GM19467 (cell line): Measurements from ENCODE around the gene CANX.
"Not testable (repeated sequence)": the region's sequence is repeated elsewhere in the genome, so short reads cannot be mapped to it uniquely, and the experiment has no call there.

Experiments
- ATAC-seq: cut with Tn5 transposase; IDR thresholded peaks from one replicate; pipeline ENCODE4 v1.9.1; 2021; ENCODE audit warnings: mild to moderate bottlenecking, moderate library complexity; ENCODE audit not compliant: unreplicated experiment

The CANX gene, protein sequence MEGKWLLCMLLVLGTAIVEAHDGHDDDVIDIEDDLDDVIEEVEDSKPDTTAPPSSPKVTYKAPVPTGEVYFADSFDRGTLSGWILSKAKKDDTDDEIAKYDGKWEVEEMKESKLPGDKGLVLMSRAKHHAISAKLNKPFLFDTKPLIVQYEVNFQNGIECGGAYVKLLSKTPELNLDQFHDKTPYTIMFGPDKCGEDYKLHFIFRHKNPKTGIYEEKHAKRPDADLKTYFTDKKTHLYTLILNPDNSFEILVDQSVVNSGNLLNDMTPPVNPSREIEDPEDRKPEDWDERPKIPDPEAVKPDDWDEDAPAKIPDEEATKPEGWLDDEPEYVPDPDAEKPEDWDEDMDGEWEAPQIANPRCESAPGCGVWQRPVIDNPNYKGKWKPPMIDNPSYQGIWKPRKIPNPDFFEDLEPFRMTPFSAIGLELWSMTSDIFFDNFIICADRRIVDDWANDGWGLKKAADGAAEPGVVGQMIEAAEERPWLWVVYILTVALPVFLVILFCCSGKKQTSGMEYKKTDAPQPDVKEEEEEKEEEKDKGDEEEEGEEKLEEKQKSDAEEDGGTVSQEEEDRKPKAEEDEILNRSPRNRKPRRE

DNA sequence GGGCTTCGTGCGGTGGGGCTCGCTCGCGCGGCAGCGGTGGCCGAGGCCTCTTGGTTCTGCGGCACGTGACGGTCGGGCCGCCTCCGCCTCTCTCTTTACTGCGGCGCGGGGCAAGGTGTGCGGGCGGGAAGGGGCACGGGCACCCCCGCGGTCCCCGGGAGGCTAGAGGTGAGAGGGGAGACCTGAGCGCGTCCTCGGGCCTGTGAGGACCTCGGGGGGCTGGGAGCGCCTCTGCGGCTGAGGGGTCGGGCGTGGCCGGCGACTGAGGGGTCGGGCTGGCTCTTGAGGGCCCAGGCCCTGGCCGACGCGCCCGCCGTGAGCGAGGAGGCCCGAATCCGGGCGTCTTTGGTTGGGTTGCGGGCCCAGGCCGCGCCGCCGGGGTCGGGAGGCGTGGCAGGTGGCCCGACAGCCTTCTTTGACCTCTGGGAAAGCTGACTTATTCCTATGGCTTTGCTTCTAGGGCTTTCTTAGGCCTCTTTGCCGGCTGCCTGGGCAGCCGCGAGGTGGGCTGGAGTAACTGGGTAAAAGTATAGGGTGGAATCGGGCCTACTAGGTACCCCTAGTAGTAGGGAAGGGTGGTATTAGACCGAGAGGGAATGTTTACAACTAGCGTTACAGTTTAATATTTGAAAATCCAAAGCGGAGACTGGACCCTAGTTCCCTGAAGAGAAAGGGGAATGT, at the start of gene CANX:
Gene CANX (plus strand): TSS at position 33 of the 681 bp plus-strand sequence. CDS start 6,715 bp downstream, outside the sequence.
- no peak for ATAC-seq

DNA sequence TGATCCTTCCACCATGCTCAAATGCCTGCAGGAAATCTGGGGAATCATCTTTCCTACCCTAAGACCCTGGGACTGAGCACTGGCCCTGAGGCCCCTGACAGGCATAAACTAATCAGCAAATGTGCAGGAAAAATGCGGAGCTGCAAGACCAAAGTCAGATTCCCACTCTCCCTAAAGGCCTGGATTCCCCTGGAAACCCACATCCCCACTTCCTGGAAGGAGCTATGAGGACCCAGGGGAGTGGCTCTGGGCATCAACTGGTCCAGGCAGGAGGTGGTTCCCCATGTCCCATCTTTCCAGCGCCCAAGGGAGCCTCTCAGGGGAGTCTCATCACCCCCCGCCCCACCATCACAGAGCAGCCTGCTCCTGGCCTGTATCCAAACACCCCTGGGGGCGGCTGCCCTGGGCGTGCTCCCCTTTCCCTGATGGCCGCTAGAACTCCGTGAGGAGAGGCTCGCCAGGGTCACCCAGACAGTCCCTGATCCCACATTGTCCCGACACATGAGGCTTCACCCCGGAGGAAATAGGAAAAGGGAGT, 49.5 kb upstream of the CANX start:
- ATAC-seq: not testable (repeated sequence)

DNA sequence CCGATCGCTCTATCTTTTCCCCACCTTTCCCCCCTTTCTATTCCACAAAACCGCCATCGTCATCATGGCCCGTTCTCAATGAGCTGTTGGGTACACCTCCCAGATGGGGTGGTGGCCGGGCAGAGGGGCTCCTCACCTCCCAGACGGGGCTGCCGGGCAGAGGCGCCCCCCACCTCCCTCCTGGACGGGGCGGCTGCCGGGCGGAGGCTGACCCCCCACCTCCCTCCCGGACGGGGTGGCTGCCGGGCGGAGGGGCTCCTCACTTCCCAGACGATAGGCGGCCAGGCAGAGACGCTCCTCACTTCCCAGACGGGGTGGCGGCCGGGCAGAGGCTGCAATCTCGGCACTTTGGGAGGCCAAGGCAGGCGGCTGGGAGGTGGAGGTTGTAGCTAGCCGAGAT, 48.5 kb upstream of the CANX start:
- not testable (repeated sequence) for ATAC-seq

DNA sequence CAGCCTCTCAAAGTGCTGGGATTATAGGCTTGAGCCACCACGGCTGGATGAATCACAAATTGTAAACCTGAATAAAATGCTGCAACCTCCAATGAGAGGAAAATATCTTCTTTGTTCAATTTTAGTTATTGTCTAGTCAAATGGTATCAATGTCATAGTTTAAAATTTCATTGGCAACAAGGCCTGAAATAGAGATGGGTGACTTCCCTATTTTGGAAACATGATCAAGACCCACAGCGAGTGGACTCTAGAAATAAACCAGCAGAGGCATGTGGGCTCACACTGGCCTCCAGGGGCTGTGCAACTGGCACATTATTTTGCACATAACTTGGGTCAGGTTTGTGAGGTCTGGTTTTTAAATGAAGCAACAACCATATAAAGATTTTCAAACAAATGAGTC, 45.6 kb upstream of the CANX start:
- ATAC-seq: not testable (repeated sequence)

DNA sequence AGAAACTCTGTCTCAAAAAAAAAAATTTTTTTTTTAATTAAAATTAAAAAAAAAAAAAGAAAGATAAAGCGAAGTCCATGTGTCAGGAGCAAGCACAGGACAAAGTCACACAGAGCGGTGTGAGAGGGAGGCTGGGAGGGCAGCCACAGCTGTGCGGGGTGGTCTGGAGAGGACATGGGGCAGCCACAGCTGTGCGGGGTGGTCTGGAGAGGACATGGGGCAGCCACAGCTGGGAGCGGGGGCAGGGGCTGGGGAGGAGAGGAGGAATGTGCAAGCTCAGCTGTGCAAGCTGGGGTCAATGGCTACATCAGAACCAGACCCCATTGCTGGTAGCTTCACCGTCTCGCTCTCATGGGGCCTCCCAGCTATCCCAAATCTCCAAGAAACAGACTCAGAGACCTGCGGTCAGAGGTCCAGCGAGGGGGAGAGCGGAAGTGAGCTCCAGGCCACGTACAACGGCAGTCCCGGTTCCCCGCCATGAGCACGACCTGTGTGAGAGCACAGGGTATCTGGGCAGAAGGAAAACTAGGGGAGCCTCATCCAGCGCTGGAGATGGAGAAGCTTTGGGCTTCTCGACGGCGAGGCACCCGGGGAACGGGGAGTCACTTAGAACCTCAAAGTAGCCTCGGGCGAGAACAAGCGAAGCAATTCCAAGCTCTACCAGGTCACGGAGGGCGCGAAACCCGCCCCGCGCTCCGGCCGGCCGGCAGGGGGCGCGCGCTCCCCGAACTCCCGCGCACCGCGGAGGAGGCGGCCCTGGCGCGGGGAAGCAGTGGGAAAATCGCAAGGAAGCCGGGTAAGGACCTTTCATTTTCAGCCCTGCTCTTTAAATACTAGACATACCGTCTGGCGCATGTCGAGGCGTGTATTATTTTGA, 41.2 kb upstream of the CANX start:
- ATAC-seq: peak; percentile 89

DNA sequence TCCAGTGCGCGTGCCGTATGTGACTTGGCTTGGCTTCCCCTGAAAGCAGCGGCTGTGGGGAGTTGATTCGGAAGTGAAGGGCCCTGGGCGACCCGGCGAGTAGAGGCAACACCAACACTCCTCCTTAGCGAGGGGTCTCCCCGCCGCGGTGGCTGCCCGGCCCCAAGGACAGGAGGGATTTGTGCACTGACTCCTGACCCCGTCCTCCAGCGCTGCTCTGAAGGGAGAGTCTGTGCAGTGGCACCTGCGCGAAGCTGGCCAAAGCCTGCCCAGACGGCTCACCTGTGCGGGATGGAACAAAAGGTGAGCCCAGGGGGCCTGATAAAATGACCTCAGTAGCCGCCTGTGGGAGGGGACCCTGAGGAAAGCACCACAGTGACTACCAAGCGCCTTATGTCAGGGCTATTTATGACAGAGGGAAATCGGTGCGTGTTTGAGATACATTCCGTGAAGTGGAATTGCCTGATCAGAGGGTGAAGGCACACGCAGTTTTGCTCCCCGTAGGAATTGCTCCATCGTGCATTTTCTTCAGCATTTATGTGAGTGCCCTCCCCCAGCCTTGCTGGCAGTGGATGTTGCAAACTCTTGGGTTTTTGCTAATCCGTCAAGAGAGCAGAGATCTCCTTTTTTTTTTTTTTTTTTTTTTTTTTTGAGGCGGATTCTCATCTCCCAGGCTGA, 40.4 kb upstream of the CANX start:
- ATAC-seq: peak; percentile 58

DNA sequence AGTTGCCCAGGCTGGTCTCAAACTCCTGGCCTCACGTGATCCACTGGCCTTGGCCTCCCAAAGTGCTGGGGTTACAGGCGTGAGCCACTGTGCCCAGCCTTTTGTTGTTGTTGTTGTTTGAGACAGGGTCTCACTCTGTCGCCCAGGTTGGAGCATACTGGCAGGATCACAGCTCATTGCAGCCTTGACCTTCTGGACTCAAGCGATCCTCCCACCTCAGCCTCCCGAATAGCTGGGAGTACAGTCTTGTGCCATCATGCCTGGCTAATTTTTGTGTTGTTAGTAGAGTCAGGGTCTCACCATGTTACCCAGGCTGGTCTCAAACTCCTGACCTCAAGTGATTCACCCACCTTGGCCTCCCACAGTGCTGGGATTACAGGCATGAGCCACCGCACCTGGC, 37.1 kb upstream of the CANX start:
- not testable (repeated sequence) for ATAC-seq

DNA sequence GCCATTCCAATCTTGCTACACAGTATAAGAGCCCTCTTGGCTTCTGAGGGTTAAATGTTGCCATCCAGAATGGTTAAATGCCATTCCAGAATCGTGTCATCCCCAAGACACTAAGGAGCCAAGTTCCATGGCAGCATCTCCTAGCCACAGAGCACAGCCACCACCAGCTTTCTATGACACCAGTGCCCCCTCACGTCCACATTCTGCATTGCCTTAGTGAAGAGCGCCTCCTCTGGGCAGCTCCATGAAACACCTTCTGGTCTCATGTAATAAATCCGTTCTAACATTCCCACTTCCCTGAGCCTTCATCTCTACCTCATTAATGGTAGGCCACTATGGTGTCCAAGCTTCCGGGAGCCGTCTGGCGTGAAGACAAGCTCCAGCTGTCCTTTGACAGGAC, 30.4 kb upstream of the CANX start:
- ATAC-seq: no peak

DNA sequence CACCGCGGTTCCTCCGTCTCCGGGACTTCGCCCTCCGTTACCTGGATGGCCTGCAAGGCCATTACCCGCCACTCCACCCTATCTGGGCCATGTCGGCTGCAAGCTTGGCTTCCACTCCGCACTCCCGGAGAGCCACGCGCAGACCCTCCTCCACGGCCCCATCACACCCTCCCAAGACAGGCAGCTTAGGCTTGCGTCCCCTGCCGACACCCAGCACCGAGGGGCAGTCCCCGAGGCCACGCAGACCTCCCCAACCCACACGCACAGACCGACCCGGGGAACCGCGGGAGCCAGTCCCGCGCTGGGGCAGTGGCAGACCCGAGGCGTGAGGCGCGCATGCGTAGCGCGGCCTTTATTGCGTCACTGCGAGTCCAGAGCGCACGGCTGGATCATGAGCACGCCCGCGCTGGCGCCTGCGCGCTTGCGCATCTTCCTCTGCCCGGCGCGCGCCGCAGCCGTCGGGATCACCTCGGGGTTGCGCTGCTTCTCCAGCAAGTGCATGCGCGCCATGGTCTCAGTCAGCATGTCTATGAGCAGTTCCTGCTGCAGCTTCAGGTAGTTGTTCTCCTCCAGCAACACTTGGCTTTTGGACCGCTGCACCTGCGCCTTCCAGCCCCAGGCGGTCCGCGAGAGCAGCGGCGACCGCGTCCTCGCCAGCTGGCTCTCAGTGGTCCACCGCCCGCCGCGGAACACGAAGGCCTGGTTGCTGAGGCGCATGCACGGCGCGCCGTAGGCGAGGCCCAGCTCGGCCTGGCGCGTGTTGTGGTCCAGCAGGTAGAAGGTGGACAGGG, 20.3 kb upstream of the CANX start:
- ATAC-seq: peak; percentile 92

DNA sequence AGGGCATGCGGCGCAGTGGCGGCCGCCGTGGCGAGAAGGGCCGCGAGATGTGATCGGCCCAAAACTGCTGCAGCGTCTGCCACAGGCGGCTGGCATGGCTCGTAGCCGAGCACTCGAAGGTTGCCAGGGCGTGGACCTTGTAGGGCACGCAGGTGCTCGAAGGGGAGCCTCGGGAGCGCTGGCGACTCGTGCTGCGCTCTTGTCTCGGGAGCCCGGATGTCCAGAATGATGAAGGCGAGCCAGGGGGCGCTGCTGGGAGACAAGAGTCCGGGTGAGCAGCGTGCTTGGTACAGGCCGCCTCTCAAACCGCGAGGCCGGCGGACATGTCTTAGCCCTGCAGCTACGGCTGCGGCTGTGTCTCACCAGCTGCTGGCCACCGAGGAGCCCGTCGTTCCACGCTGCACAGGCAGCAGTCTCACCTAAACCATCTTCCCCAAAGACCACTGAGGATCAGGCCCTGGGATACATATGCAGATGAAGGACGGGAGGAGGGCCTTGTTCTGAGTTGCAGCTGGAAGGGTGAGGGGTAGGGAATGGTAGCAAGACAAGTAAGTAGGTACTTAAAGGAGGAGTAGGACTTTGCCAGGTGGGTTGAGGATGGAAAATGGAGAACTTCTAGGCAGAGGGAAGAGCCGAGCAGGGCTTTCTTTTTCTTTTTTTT, 19.6 kb upstream of the CANX start:
- peak; percentile 12 for ATAC-seq

DNA sequence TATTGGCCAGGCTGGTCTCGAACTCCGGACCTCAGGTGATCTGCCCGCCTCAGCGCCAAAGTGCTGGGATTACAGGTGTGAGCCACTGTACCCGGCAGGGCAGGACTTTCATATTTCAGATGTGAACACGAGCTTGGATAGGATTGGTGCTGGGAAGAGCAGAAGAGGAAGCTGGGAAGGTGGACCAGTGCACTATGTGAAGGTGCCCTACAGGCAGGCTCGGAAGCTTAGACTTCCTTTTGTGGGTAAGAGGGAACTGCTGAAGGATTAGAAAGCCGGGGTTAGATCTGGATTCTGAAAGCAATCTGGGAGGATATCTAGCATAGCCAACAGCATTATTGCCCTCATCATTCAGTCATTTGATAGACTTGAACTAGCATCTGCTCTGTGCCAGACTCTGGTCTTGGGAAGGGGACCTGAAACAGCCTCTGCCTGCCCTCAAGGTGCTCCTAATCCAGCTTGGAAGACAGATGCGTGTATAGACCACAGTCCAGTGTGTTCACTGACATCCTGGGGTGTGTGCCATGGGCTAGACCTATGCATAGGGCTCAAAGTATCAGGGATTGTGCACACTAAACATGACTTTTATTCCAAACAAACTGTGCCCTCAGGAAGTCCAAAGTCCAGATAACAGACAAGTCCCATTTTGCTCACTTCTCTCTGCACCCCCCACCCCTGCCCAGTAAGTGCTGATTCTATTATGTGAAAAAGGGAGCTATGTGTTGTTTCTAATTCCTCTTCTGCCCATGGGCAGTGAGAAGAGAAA, 18.6 kb upstream of the CANX start:
- no peak for ATAC-seq

DNA sequence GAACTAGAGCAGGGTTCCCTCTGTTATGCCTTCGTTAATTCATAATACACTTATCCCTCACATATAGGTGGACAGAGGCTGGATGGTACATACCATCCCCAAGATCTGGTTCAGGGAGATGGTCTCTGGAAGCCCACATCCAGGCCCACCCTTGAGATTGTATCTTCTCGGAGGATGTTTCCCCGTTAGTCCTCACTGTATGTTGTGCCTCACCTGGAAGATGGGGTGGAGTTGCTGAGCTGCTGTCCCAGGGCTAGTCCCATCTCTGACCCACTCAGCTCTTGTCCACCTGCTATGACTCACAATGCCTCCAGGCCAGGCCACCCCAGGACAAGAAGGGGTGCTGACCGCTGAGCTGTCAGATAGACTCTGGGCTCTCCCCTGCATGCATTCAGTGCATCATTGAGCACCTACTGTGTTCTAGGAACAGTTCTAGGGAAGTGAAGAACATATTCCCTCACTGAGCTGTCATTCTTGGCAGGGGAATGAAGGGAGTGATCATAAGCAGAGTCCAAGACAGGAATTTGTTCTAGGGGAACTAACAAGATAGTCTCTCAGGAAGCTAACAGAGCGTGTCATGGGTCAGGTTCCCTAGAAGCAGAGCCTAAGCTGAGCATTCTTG, 17.9 kb upstream of the CANX start, which contains the start of gene CBY3:
Gene CBY3 (minus strand): TSS at position 255 of the 622 bp plus-strand sequence. CDS start 116 bp downstream, at position 139.
- no peak for ATAC-seq

DNA sequence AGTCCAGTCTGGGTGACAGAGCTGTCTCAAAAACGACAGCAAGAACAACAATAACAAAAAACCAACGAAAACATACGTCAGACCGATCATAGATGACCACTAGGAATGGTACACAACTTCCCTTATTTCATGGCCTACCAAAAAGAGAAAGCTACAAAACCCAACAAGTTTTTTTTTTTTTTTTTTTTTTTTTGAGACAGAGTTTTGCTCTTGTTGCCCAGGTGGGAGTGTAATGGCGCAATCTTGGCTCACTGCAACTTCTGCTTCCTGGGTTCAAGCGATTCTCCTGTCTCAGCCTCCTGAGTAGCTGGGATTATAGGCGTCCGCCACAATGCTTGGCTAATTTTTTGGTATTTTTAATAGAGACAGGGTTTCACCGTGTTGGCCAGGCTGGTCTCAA, 9.6 kb upstream of the CANX start:
- not testable (repeated sequence) for ATAC-seq

DNA sequence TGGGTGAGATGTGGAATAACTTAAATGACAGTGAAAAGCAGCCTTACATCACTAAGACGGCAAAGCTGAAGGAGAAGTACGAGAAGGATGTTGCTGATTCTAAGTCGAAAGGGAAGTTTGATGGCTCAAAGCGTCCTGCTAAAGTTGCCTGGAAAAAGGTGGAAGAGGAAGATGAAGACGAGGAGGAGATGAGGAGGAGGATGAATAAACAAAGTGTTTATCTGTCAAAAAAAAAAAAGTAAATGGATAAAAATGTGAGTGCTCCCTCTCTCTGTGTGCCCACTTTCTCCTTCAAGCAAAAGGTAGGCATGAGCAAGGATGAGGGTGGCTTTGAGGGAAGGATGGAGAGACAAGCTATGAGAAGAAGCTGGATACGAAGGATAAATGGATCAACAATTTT, 4.2 kb upstream of the CANX start:
- ATAC-seq: no peak

DNA sequence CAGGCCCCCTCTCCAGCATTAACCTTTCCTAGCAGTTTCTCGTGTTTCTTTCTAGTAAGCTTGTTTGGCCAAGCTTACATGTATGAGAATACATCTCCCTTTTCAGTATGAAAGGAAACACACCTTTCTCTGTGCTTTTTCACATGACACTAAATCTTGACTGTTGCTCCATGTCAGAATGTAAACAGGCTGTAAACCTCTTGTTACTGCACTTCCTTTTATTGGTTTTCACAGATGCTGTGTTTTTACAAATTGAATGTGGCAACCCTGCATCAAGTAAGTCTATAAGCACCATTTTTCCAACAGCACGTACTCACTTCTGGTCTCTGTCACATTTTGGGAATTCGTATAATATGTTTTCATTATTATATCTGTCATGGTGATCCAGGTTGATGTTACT, 2.2 kb upstream of the CANX start:
- ATAC-seq: no peak

DNA sequence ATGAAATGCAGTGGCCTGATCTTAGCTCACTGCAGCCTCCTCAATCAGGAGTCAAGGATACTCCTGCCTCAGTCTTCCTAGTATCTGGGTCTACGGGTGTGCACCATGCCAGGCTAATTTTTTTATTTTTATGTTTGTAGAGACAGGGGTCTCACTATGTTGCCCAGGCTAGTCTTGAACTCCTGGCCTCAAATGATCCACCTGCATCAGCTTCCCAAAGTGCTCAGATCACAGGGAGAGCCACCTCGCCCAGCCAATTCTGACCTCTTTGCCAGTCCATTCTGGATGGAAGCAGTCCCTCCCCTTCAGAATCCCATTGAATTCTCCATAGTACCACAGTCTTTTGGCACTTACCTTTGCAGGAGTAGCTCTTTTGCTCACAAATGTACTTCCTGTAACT, 1.7 kb upstream of the CANX start:
- ATAC-seq: no peak

DNA sequence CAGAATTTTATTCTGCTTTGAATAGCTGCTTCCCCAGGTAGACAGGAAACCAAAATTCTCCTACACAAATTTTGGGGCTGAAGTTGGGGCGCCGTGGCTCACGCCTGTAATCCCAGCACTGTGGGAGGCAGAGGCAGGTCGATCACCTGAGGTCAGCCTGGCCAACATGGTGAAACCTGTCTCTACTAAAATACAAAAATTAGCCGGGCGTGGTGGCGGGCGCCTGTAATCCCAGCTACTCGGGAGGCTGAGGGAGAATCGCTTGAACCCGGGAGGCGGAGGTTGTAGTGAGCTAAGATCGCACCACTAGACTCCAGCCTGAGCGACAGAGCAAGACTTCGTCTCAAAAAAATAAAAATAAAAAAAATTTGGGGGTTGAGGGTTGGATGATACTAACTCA, 1.2 kb upstream of the CANX start:
- not testable (repeated sequence) for ATAC-seq
